IMR-90 (cell line): ENCODE measurements around the gene PCSK5. TPM values are rescaled to one million over a fixed set of nuclear protein-coding genes. Genes with fewer than 3 reads are reported as not detected.

Experiments
- ATAC-seq: fragments of 200-7000 bp; cut with Tn5 transposase; 2 replicates; pipeline ENCODE4 v1.9.1; 2020; ENCODE audit warnings: low read depth, mild to moderate bottlenecking, moderate library complexity
- BruUV-seq: library from RNA; stranded (reverse); fragments of 400-500 nt; replicated peaks from 2 replicates; lab custom pipeline; 2021; lab: Mats Ljungman, UMichigan
- CTCF ChIA-PET: fragments of 300-600 bp; formaldehyde crosslinking; extraction: SDS; loops from one replicate; lab custom pipeline; 2021; ENCODE audit warnings: antibody characterized with exemption; lab: Yijun Ruan, JAX
- POLR2A ChIA-PET: fragments of 300-600 bp; sonication (Branson Sonifier 250); formaldehyde crosslinking; loops from one replicate; lab custom pipeline; 2022; ENCODE audit warnings: antibody characterized with exemption; ENCODE audit not compliant: unreplicated experiment; lab: Charles Lee
- DNase-seq: peaks from one replicate; pipeline ENCODE4 v3.0.0; 2013
- H2AFZ ChIP-seq: replicated peaks from 2 replicates; pipeline ENCODE3; 2013; ENCODE audit warnings: low read length, mild to moderate bottlenecking; ENCODE audit not compliant: poor library complexity
- H2AK5ac ChIP-seq: 2 replicates; pipeline ENCODE4 v1.6.1; 2013; ENCODE audit warnings: low read depth, low read length, inconsistent platforms
- H2AK9ac ChIP-seq: replicated peaks from 2 replicates; pipeline ENCODE3; 2013; ENCODE audit warnings: mild to moderate bottlenecking, low read depth, low read length, moderate library complexity; ENCODE audit not compliant: poor library complexity
- H2BK120ac ChIP-seq: 2 replicates; pipeline ENCODE4 v1.6.1; 2013; ENCODE audit warnings: low read depth, low read length, inconsistent platforms
- H2BK15ac ChIP-seq: 3 replicates; pipeline ENCODE4 v1.6.1; 2013; ENCODE audit warnings: low read depth, low read length, inconsistent platforms
- H2BK20ac ChIP-seq: 2 replicates; pipeline ENCODE4 v1.6.1; 2013; ENCODE audit warnings: low read depth, mild to moderate bottlenecking, inconsistent platforms, low read length, moderate library complexity
- H2BK5ac ChIP-seq: 2 replicates; pipeline ENCODE4 v1.6.1; 2013; ENCODE audit warnings: mild to moderate bottlenecking, low read depth, low read length, inconsistent platforms; ENCODE audit not compliant: poor library complexity, severe bottlenecking
- H3K14ac ChIP-seq: replicated peaks from 2 replicates; pipeline ENCODE4 v1.6.1; 2013; ENCODE audit warnings: low read depth, low read length, inconsistent platforms
- H3K18ac ChIP-seq: 2 replicates; pipeline ENCODE4 v1.6.1; 2013; ENCODE audit warnings: low read depth, low read length, control low read depth
- H3K23ac ChIP-seq: 2 replicates; pipeline ENCODE4 v1.6.1; 2013; ENCODE audit warnings: low read depth, low read length, inconsistent platforms
- H3K27ac ChIP-seq: 2 replicates; pipeline ENCODE4 v1.5.1; 2013; ENCODE audit warnings: mild to moderate bottlenecking, control low read depth, low read length; ENCODE audit not compliant: insufficient read depth
- H3K27me3 ChIP-seq: 2 replicates; pipeline ENCODE4 v1.6.1; 2013; ENCODE audit warnings: low read length; ENCODE audit not compliant: control insufficient read depth, insufficient read depth
- H3K36me3 ChIP-seq: 2 replicates; pipeline ENCODE4 v1.6.1; 2013; ENCODE audit warnings: low read length, mixed read lengths; ENCODE audit not compliant: control insufficient read depth, insufficient read depth
- H3K4ac ChIP-seq: 2 replicates; pipeline ENCODE4 v1.6.1; 2013; ENCODE audit warnings: low read depth, low read length, inconsistent platforms
- H3K4me1 ChIP-seq: 2 replicates; pipeline ENCODE4 v1.6.1; 2013; ENCODE audit warnings: low read length, mixed read lengths; ENCODE audit not compliant: control insufficient read depth, insufficient read depth
- H3K4me2 ChIP-seq: 2 replicates; pipeline ENCODE4 v1.6.1; 2013; ENCODE audit warnings: low read depth, mild to moderate bottlenecking, control low read depth, low read length, moderate library complexity
- H3K4me3 ChIP-seq: 2 replicates; pipeline ENCODE4 v1.5.1; 2013; ENCODE audit warnings: low read depth, mild to moderate bottlenecking, control low read depth, low read length, moderate library complexity; ENCODE audit not compliant: insufficient read depth
- H3K56ac ChIP-seq: 2 replicates; pipeline ENCODE4 v1.6.1; 2013; ENCODE audit warnings: low read length, inconsistent platforms; ENCODE audit not compliant: insufficient read depth; ENCODE audit errors: extremely low read depth
- H3K79me1 ChIP-seq, 2 experiments: 2 replicates each; pipeline ENCODE4 v1.6.1; 2013; ENCODE audit warnings: low read length in 2 of 2, inconsistent platforms in 1 of 2, low read depth in 1 of 2
- H3K9ac ChIP-seq: 2 replicates; pipeline ENCODE4 v1.6.1; 2013; ENCODE audit warnings: low read depth, low read length, control low read depth
- H3K9me1 ChIP-seq: 2 replicates; pipeline ENCODE4 v1.6.1; 2013; ENCODE audit warnings: low read length, inconsistent platforms; ENCODE audit not compliant: insufficient read depth
- H3K9me3 ChIP-seq: 2 replicates; pipeline ENCODE4 v1.6.1; 2013; ENCODE audit warnings: low read length; ENCODE audit not compliant: control insufficient read depth, insufficient read depth
- H4K20me1 ChIP-seq: 2 replicates; pipeline ENCODE4 v1.6.1; 2013; ENCODE audit warnings: low read length, inconsistent platforms; ENCODE audit not compliant: insufficient read depth
- H4K5ac ChIP-seq: 2 replicates; pipeline ENCODE4 v1.6.1; 2013; ENCODE audit warnings: mild to moderate bottlenecking, low read depth, low read length, control low read depth
- H4K8ac ChIP-seq, 2 experiments: 2 replicates each; pipeline ENCODE4 v1.6.1; 2013; ENCODE audit warnings: low read depth in 2 of 2, low read length in 2 of 2, control low read depth in 1 of 2, inconsistent platforms in 1 of 2
- H4K91ac ChIP-seq: 2 replicates; pipeline ENCODE4 v1.6.1; 2013; ENCODE audit warnings: low read depth, low read length, inconsistent platforms; ENCODE audit not compliant: insufficient read depth
- CEBPB ChIP-seq: IDR thresholded peaks from 2 replicates; pipeline ENCODE4 v1.6.1; 2012; ENCODE audit warnings: low read depth, low read length, improper control_type of control experiment
- CHD1 ChIP-seq: IDR thresholded peaks from 2 replicates; pipeline ENCODE4 v1.6.1; 2012; ENCODE audit warnings: low read depth, low read length, improper control_type of control experiment
- MAFK ChIP-seq: IDR thresholded peaks from 2 replicates; pipeline ENCODE4 v1.6.1; 2012; ENCODE audit warnings: low read depth, low read length, improper control_type of control experiment
- MAZ ChIP-seq: IDR thresholded peaks from 2 replicates; pipeline ENCODE4 v1.6.1; 2012; ENCODE audit warnings: low read depth, mild to moderate bottlenecking, low read length, improper control_type of control experiment, moderate library complexity, borderline replicate concordance
- POLR2A ChIP-seq: IDR thresholded peaks from 2 replicates; pipeline ENCODE4 v1.6.1; 2012; ENCODE audit warnings: mild to moderate bottlenecking, low read depth, low read length
- RAD21 ChIP-seq: IDR thresholded peaks from 2 replicates; pipeline ENCODE4 v1.6.1; 2012; ENCODE audit warnings: low read length, improper control_type of control experiment
- RCOR1 ChIP-seq: IDR thresholded peaks from 2 replicates; pipeline ENCODE4 v1.6.1; 2012; ENCODE audit warnings: mild to moderate bottlenecking, low read length, improper control_type of control experiment; ENCODE audit not compliant: insufficient replicate concordance
- WGBS, 2 experiments: methylation state at CpG; one replicate each; pipeline versions ENCODE4 v1.1.5 to v1.1.7; 2013; ENCODE audit warnings: missing lambda C conversion rate in 2 of 2; ENCODE audit not compliant: insufficient read length in 1 of 2; ENCODE audit errors: extremely low coverage in 2 of 2; 5-methylcytosine and 5-hydroxymethylcytosine counted together
- dilution Hi-C: fragments of 300-500 bp; cut with HindIII; formaldehyde crosslinking; loops from one replicate; pipeline ENCODE4 v1.14.3; 2018; ENCODE audit warnings: low sequenced_read_pairs; ENCODE audit not compliant: unreplicated experiment
- in situ Hi-C: fragments of 300-500 bp; cut with MboI; formaldehyde crosslinking; loops from 3 replicates; pipeline ENCODE4 v1.14.3; 2019; ENCODE audit warnings: low sequenced_read_pairs, inconsistent platforms, mixed read lengths
- intact Hi-C: fragments of 100-400 bp; cut with micrococcal nuclease; formaldehyde crosslinking; loops from 2 replicates; pipeline ENCODE4 v1.10.0; 2022
- polyA plus RNA-seq, 3 experiments: library from polyadenylated mRNA; depleted of rRNA; stranded (reverse); fragments of >200 nt; gene quantifications; 2 replicates each; pipeline ENCODE4 v1.2.3, GENCODE V29; 2012; ENCODE audit warnings: low replicate concordance in 1 of 3
- total RNA-seq: library from RNA; depleted of rRNA; stranded (reverse); fragments of >200 nt; gene quantifications from 2 replicates; pipeline ENCODE4 v1.2.3, GENCODE V29; 2012
- TF ChIP-seq, protein P1 (sequence below): conservative IDR thresholded peaks from 2 replicates; pipeline ENCODE4 v1.5.1; 2012; ENCODE audit warnings: mild to moderate bottlenecking, low read depth, low read length, improper control_type of control experiment
- TF ChIP-seq, protein P2 (sequence below): fragments of 150-350 bp; IDR thresholded peaks from 2 replicates; pipeline ENCODE4 v1.6.1; 2016; ENCODE audit warnings: low read depth, mild to moderate bottlenecking, low read length, moderate library complexity, borderline replicate concordance
- TF ChIP-seq, protein P3 (sequence below): fragments of 150-350 bp; IDR thresholded peaks from 2 replicates; pipeline ENCODE4 v1.6.1; 2017; ENCODE audit warnings: mild to moderate bottlenecking, antibody characterized with exemption, low read length, low read depth

PCSK5 gene
- total and polyA plus RNA-seq, 2 of the 4 experiments (the other 2 are of a cell fraction), result 1.5 to 3.0 TPM

DNA sequence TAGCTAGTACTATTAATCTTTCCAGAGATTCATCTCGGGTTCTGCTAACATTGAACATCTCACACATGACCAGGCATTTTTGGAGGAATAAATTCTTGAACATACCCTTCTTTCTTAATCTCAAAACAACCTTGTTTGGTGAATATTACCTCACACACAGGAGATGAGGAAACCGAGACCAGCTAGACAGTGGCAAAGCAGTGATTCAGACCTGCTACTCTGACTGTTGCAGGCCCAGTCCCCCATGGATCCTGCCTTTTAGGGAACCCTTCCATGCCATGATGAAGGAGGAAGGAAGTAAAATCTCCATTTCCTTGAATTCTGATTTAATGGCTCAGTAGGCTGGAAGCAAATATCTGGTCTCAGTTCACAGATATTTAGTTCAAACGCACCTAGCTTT is 2.6 kb downstream of the PCSK5 start (continued):
- TF ChIP-seq, protein P1, sequence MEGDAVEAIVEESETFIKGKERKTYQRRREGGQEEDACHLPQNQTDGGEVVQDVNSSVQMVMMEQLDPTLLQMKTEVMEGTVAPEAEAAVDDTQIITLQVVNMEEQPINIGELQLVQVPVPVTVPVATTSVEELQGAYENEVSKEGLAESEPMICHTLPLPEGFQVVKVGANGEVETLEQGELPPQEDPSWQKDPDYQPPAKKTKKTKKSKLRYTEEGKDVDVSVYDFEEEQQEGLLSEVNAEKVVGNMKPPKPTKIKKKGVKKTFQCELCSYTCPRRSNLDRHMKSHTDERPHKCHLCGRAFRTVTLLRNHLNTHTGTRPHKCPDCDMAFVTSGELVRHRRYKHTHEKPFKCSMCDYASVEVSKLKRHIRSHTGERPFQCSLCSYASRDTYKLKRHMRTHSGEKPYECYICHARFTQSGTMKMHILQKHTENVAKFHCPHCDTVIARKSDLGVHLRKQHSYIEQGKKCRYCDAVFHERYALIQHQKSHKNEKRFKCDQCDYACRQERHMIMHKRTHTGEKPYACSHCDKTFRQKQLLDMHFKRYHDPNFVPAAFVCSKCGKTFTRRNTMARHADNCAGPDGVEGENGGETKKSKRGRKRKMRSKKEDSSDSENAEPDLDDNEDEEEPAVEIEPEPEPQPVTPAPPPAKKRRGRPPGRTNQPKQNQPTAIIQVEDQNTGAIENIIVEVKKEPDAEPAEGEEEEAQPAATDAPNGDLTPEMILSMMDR, result no peak
- no peak for TF ChIP-seq MAZ

DNA sequence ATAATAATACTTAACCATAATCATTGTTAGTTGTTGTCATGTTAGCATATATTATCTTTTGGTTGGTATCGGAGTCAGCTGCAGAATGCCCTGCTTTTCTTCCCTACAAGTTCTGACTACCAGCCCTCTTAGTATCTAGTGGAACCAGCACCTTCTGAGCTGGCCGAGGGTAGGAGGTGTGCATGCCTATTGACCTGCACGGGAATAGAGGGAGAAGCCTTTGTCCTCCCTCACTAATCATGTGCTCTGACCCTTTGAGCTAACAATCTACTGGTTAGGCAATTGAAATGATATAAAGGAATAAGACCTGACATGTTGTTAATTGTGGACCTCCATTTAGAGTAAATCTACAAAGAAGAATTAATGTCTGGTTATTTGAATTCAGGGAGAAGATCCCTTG is 4.1 kb downstream of the PCSK5 start:
- intact Hi-C loops, result loop anchor here (5.0 to 10.0 kb wide), 7 partner anchors 103 to 498 kb away; partner anchors contain the start of gene RFK
- TF ChIP-seq, protein P1, result no peak
- TF ChIP-seq, protein P2, sequence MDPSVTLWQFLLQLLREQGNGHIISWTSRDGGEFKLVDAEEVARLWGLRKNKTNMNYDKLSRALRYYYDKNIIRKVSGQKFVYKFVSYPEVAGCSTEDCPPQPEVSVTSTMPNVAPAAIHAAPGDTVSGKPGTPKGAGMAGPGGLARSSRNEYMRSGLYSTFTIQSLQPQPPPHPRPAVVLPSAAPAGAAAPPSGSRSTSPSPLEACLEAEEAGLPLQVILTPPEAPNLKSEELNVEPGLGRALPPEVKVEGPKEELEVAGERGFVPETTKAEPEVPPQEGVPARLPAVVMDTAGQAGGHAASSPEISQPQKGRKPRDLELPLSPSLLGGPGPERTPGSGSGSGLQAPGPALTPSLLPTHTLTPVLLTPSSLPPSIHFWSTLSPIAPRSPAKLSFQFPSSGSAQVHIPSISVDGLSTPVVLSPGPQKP, result no peak
- TF ChIP-seq RCOR1 (no peak), MAZ (no peak), CHD1 (no peak), CEBPB (no peak), MAFK (no peak), POLR2A (no peak), RAD21 (no peak)
- TF ChIP-seq, protein P3, sequence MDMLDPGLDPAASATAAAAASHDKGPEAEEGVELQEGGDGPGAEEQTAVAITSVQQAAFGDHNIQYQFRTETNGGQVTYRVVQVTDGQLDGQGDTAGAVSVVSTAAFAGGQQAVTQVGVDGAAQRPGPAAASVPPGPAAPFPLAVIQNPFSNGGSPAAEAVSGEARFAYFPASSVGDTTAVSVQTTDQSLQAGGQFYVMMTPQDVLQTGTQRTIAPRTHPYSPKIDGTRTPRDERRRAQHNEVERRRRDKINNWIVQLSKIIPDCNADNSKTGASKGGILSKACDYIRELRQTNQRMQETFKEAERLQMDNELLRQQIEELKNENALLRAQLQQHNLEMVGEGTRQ, result no peak

More for the DNA sequence above, 4.1 kb downstream of the PCSK5 start:
- H3K23ac ChIP-seq, result no peak overlapping the region
- H3K4me2 ChIP-seq, result no peak overlapping the region
- no peak for ATAC-seq
- H2BK5ac ChIP-seq, result no peak overlapping the region
- no peak overlapping the region for H2AK9ac ChIP-seq
- ChIA-PET CTCF (no interaction called here), POLR2A (no interaction called here)
- no peaks in the 10 kb centered on the region for H3K36me3 ChIP-seq
- no peak overlapping the region for H3K9ac ChIP-seq
- no peak overlapping the region for H2BK20ac ChIP-seq
- H4K8ac ChIP-seq, result no peak overlapping the region
- H2AK5ac ChIP-seq, result no peak overlapping the region
- WGBS, 2 experiments, result no CpG with 5 or more reads among the region's 3 CpGs
- H3K79me1 ChIP-seq, result 0 out of 4 replicates have a peak, but pooled peaks cover 0 to 4% of the 10 kb centered on the region in 2 experiments
- H3K27ac ChIP-seq, result no peak overlapping the region
- H3K27me3 ChIP-seq, result no peaks in the 10 kb centered on the region
- no peaks in the 10 kb centered on the region for H3K4me1 ChIP-seq
- H3K4ac ChIP-seq, result no peak overlapping the region
- H2BK15ac ChIP-seq, result no peak overlapping the region
- H4K20me1 ChIP-seq, result no peaks in the 10 kb centered on the region
- H2AFZ ChIP-seq, result no peak overlapping the region
- no TSS peak for BruUV-seq
- dilution Hi-C loops (no loop called here), in situ Hi-C loops (loop anchor here (25.0 kb wide), 1 partner anchor 818 kb away; no protein-coding TSS in a partner anchor)
- no peaks in the 10 kb centered on the region for H3K9me1 ChIP-seq
- H3K56ac ChIP-seq, result no peak overlapping the region
- H2BK120ac ChIP-seq, result no peak overlapping the region
- no peak for DNase-seq
- H3K14ac ChIP-seq, result no peak overlapping the region
- no peak overlapping the region for H3K4me3 ChIP-seq
- no peak overlapping the region for H3K18ac ChIP-seq
- no peak overlapping the region for H4K5ac ChIP-seq
- no peaks in the 10 kb centered on the region for H3K9me3 ChIP-seq
- no peak overlapping the region for H4K91ac ChIP-seq
